Measurements from ENCODE around the gene KIRREL1. TPM values are rescaled to one million over a fixed set of nuclear protein-coding genes. Genes with fewer than 3 reads are reported as not detected.

Gene KIRREL1
- total RNA-seq, 1 experiment from 2014 or later: 145 TPM

GRCh38 chr1:157994704-157995582, 1.5 kb downstream of the KIRREL1 start:
- TSS peak; percentile 89 for BruUV-seq (replicated peaks)
- intact Hi-C loops (cut with micrococcal nuclease; ENCODE audit: unreplicated experiment): loop anchor here (5.0 kb wide), 1 partner anchor 107 kb away; no protein-coding TSS in a partner anchor
- POLR2A ChIA-PET: interaction anchor here (0.6 kb wide), 2 partner anchors 40 to 45 kb away, joined by 4 to 13 read pairs; no protein-coding TSS in a partner anchor

GRCh38 chr1:157995583-157996169, 2.2 kb downstream of the KIRREL1 start:
- in situ Hi-C loops (cut with HindIII; ENCODE audit: low pct_unique_long_range_greater_than_20kb, low sequenced_read_pairs) (no loop called here), intact Hi-C loops (cut with micrococcal nuclease; ENCODE audit: unreplicated experiment) (no loop called here)
- peak overlapping the region; percentile 89 to 95 for H3K4me3 ChIP-seq (ENCODE audit: low read depth in 2 of 2, low read length in 2 of 2)
- H3K27ac ChIP-seq (ENCODE audit: low read length): peak overlapping the region; percentile 82
- DNase-seq (ENCODE audit: low read depth, low spot score): no peak
- H3K4me1 ChIP-seq (ENCODE audit: control insufficient read depth, insufficient read depth, low read length): peaks cover 67% of the 10 kb centered on the region
- TF ChIP-seq POLR2AphosphoS5 (IDR thresholded peaks at IDR 0.05; ENCODE audit: low read depth, low read length) (no peak), CTCF (IDR thresholded peaks at IDR 0.05) (peak; percentile 40)
- H3K27me3 ChIP-seq (ENCODE audit: control insufficient read depth, insufficient read depth, low read length): no peaks in the 10 kb centered on the region
- no peak for ATAC-seq
- BruUV-seq (replicated peaks): no TSS peak
- ChIA-PET CTCF (interaction anchor here (0.6 to 1.5 kb wide), 5 partner anchors 9 to 1884 kb away, joined by 3 to 8 read pairs (median 3); no protein-coding TSS in a partner anchor), POLR2A (interaction anchor here (0.6 kb wide), 1 partner anchor 44 kb away, joined by 13 read pairs; no protein-coding TSS in a partner anchor)
- no peaks in the 10 kb centered on the region; the same call in none of the 2 replicates for H3K36me3 ChIP-seq (ENCODE audit: control insufficient read depth, insufficient read depth, low read length)
- no peaks in the 10 kb centered on the region for H3K9me3 ChIP-seq (ENCODE audit: control insufficient read depth, insufficient read depth, low read depth, low read length)

More at GRCh38 chr1:157994704-157995582, 1.5 kb downstream of the KIRREL1 start:
- in situ Hi-C loops (cut with HindIII; ENCODE audit: low pct_unique_long_range_greater_than_20kb, low sequenced_read_pairs): no loop called here
- Histone ChIP-seq H3K4me1 (ENCODE audit: control insufficient read depth, insufficient read depth, low read length) (peaks cover 60% of the 10 kb centered on the region), H3K36me3 (ENCODE audit: control insufficient read depth, insufficient read depth, low read length) (no peaks in the 10 kb centered on the region; the same call in none of the 2 replicates), H3K27me3 (ENCODE audit: control insufficient read depth, insufficient read depth, low read length) (no peaks in the 10 kb centered on the region), H3K4me3 (ENCODE audit: low read depth in 2 of 2, low read length in 2 of 2) (peak overlapping the region; percentile 89 to 95), H3K9me3 (ENCODE audit: control insufficient read depth, insufficient read depth, low read depth, low read length) (no peaks in the 10 kb centered on the region), H3K27ac (ENCODE audit: low read length) (peak overlapping the region; percentile 82)
- DNase-seq (ENCODE audit: low read depth, low spot score) (no peak), ATAC-seq (peak; percentile 7; the same call in 1 of the 2 replicates)
- CTCF ChIA-PET: interaction anchor here (0.6 to 1.3 kb wide), 4 partner anchors 8 to 1884 kb away, joined by 3 to 8 read pairs (median 6); no protein-coding TSS in a partner anchor
- 0 out of 2 replicates have a peak, but pooled peaks have one; percentile 33 for TF ChIP-seq TCF7L2 (IDR thresholded peaks at IDR 0.05; ENCODE audit: low read depth, low read length)
- TF ChIP-seq POLR2AphosphoS5 (IDR thresholded peaks at IDR 0.05; ENCODE audit: low read depth, low read length): no peak

- Histone ChIP-seq H3K4me1 (ENCODE audit: control insufficient read depth, insufficient read depth, low read length) (peaks cover 75% of the 10 kb centered on the region), H3K4me3 (ENCODE audit: low read depth in 2 of 2, low read length in 2 of 2) (peak overlapping the region in 1 of 2 experiments; percentile 95; a peak in 2 of 4 replicates), H3K36me3 (ENCODE audit: control insufficient read depth, insufficient read depth, low read length) (no peaks in the 10 kb centered on the region; the same call in none of the 2 replicates), H3K9me3 (ENCODE audit: control insufficient read depth, insufficient read depth, low read depth, low read length) (no peaks in the 10 kb centered on the region), H3K27ac (ENCODE audit: low read length) (peak overlapping the region; percentile 82), H3K27me3 (ENCODE audit: control insufficient read depth, insufficient read depth, low read length) (no peaks in the 10 kb centered on the region)
- no peak for DNase-seq (ENCODE audit: low read depth, low spot score)
- in situ Hi-C loops (cut with HindIII; ENCODE audit: low pct_unique_long_range_greater_than_20kb, low sequenced_read_pairs) (no loop called here), intact Hi-C loops (cut with micrococcal nuclease; ENCODE audit: unreplicated experiment) (no loop called here)
- ChIA-PET CTCF (interaction anchor here (1.3 to 1.5 kb wide), 2 partner anchors 38 to 125 kb away, joined by 3 read pairs; no protein-coding TSS in a partner anchor), POLR2A (no interaction called here)
- TF ChIP-seq POLR2AphosphoS5 (IDR thresholded peaks at IDR 0.05; ENCODE audit: low read depth, low read length) (no peak), SIN3A (IDR thresholded peaks at IDR 0.05; ENCODE audit: borderline replicate concordance, insufficient read depth, low read depth, low read length) (no peak), CTCF (IDR thresholded peaks at IDR 0.05) (no peak), REST (IDR thresholded peaks at IDR 0.05; ENCODE audit: insufficient read depth in 1 of 2, low read depth in 2 of 2, low read length in 1 of 2) (no peak), TCF7L2 (IDR thresholded peaks at IDR 0.05; ENCODE audit: low read depth, low read length) (no peak)
- no TSS peak for BruUV-seq (replicated peaks)
- no peak for ATAC-seq
These were observed 3.0 kb downstream of the KIRREL1 start for GRCh38 chr1:157996433-157996832.

Data from Panc1 (cell line).